HL-60/S4 treated with retinoic acid at 250 ng/mL for 4 days and 3 days (cell line): ENCODE results near the gene TTLL13.
"Not testable (repeated sequence)": the region's sequence is repeated elsewhere in the genome, so short reads cannot be mapped to it uniquely, and the experiment has no call there.

Experiments
- in situ Hi-C: fragments of 300-500 bp; cut with MboI; formaldehyde crosslinking; loops from 2 replicates; pipeline ENCODE4 v1.7.0; 2022; ENCODE audit warnings: low sequenced_read_pairs

The TTLL13 gene

GRCh38 chr15:90271459-90272166 is 22.3 kb downstream of the TTLL13 start:
- in situ Hi-C loops, result no loop called here

DNA sequence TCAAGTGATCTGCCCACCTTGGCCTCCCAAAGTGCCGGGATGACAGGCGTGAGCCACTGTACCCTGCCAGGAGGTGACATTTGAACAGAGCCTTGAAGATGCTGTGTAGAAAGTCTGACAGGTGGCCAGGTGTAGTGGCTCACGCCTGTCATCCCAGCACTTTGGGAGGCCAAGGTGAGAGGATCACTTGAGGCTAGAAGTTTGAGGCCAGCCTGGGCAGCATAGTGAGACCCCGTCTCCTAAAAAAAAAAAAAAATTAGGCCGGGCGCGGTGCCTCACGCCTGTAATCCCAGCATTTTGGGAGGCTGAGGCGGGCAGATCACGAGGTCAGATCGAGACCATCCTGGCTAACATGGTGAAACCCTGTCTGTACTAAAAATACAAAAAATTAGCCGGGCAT is 29.1 kb downstream of the TTLL13 start:
- in situ Hi-C loops, result not testable (repeated sequence)

- in situ Hi-C loops, result not testable (repeated sequence)
These were observed 31.4 kb downstream of the TTLL13 start for GRCh38 chr15:90280743-90281142.

DNA sequence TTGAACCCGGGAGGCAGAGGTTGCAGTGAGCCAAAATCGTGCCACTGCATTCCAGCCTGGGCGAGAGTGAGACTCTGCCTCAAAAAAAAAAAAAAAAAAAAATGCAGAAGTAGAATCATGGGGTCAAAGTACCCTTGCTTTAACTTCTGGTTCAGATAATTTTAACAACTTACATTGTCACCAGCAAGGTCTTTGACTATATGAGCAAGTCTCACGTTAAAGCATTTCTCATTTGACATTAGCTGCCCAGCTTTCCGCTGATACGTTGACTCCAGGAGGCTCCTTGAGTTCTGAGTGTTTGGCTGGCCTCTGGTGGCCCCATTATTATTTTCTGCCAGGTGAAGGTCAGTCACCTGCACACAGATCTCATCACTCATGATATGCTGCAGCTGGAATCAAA is 32.3 kb downstream of the TTLL13 start:
- in situ Hi-C loops, result not testable (repeated sequence)

DNA sequence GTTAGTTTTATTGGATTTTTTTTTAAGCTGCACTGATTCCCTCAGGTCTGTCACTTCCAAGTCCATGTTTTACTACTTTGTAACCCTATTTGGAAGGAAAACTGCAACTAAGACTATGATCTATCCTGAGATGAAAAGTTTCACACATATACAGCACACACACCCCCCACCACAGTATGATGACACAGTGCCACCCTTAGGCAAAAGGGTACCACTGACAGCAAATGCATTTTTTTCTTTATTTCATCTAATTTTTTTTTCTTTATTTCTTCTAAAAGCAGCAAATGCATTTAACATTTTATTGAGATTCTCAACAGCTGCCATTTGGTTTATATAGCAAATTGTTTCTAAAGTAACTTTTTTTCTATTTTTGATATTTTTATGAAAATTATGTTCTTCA is 37.3 kb downstream of the TTLL13 start:
- in situ Hi-C loops, result no loop called here

DNA sequence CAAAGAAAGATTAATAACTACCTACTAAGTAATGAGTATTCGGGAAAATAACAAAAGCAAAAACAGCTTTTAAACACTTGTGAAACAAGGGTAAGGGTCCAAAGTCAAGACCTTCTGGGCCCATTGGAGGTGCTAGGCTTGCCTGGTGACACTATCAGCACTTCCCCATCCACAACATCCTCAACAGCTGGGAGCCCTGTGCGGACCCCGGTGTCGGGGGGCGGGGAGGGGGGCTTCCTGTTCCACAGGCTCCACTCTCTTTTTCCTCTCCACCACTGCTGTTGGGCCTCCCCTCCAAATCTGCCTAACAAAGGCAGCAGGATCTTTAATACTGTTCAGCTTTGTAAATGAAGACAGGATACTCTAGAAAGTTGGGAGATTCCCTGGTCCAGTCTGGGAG is 37.7 kb downstream of the TTLL13 start:
- in situ Hi-C loops, result no loop called here

DNA sequence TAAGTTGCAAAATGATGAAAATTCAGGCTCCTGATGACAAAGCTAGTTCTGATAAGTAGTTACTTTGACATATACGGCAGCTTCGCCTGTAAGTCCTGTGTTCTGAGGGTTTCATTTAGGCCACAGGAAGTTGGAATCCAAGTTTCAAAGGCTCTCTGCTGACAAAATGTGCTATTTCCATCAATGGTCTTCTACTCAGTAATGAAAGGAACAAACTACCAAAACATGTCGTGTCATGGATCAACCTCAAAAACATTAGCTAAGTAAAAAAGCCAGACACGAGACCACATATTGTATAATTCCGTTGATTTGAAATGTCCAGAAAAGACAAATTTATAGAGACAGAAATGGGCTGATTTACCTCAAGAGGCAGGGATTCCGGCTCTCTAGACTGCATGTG is 38.6 kb downstream of the TTLL13 start:
- in situ Hi-C loops, result no loop called here

DNA sequence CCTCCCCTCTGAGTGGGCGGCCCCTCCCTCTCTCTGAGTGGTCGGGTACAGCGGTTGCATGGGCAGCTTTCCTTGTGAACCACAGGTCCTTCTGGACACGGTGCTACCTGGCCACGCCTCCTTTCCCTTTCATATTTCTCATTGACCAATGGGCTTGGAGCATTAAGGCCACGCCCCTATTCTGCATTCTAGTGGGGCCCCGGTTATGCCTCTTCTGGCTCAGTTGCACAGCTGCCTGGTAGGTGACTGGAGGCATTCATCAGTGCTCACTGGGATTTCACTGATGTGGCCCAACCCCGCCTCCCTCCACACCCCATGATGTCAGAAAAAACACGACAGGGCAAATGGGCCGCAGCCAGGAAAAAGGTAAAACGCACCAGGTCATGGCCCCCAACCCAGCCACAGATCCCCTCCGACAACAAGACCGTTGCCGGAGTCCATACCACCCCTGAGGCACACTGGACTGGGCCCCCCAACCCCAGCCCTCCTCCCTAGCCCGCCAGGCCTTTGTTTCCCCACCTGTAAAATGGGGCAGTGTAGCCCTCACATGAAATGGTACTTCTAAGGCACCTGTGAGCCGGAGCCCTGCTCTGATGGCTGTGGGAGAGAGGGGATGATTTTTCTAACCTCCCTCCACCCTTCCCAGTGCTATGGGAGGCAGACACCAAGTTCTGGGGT is 42.5 kb downstream of the TTLL13 start:
- in situ Hi-C loops, result no loop called here

DNA sequence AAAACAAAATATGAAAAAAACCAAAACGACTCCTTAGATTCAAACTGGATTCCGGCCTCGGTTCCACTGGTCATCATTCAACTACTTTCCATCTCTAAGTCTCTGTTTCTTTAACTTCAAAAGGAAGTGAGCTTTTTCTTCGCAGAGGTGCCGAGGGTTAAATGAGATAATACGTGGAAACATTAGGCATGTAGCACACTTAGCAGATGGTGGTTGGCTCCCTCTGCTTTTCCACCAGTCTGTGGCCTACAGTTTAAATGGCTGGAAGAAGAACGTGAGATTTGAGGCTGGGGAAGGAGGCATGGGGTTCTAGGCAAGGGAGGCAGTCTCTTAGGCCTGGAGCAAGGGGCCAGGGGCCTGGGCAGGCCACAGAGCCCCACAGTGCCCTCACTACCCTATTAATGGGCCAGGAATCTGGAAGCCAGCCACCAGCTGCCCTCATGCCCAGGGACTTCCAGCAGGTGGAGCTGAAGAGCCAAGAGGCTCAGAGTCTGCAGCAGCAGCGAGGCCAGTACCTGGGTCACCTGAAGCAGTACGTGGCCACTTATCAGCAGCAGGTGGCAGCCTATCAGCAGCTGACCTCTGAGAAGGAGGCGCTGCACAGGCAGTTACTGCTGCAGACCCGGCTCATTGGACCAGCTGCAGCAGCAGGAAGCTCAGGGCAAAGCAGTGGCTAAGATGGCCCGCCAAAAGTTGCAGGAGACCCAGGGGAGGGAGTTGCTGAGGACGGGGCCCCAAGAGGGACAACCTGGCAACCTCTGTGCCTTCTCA is 43.9 kb downstream of the TTLL13 start:
- in situ Hi-C loops, result not testable (repeated sequence)

DNA sequence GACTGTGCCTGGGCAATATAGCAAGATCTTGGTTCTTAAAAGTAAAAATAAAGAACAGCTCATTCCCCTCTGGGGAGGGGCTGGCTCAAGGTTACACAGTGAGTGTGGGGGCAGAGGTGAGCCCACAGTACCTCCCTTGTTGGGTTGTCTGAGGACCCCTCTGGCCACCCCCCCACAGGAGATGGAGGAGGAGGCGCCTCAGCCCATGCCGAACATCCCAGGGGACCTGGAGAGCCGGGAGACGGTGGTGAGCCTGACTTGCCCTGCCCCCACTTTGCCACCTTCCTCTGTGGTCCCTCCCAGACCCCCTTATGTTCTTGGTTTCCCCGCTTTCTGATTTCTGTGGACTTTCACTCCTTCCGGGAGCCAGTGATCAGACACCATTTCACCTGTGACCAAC is 44.8 kb downstream of the TTLL13 start:
- in situ Hi-C loops, result no loop called here

GRCh38 chr15:90294601-90295269 is 45.4 kb downstream of the TTLL13 start:
- in situ Hi-C loops, result no loop called here

DNA sequence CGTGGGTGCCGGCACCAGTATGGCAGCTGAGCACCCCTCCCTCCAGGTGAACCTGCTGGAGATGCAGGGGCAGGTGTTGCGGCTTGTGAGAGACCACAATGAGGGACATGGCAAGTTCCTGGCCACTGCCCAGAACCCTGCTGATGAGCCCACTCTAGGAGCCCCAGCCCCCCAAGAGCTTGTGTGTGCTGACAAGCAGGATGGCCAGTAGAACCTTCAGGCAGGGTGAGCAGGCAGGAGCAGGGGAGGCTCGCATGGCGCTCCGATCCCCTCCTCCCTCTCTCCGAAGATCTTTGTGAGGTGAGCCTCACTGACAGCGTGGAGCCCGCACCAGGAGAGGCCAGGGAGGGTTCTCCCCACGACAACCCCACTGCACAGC is 45.9 kb downstream of the TTLL13 start:
- in situ Hi-C loops, result no loop called here

GRCh38 chr15:90296316-90296884 is 47.0 kb downstream of the TTLL13 start:
- in situ Hi-C loops, result not testable (repeated sequence)

- in situ Hi-C loops, result no loop called here
These were observed 47.7 kb downstream of the TTLL13 start for GRCh38 chr15:90297021-90297420.

GRCh38 chr15:90300541-90300940 is 51.2 kb downstream of the TTLL13 start:
- in situ Hi-C loops, result loop anchor here (25.0 kb wide), 1 partner anchor 587 kb away; the partner anchor contains the start of gene FES

GRCh38 chr15:90300988-90301706 is 51.8 kb downstream of the TTLL13 start:
- in situ Hi-C loops, result loop anchor here (25.0 kb wide), 1 partner anchor 586 kb away; the partner anchor contains the start of gene FES

GRCh38 chr15:90301707-90302300 is 52.4 kb downstream of the TTLL13 start:
- in situ Hi-C loops, result loop anchor here (25.0 kb wide), 1 partner anchor 585 kb away; the partner anchor contains the start of gene FES

- in situ Hi-C loops, result loop anchor here (25.0 kb wide), 1 partner anchor 582 kb away; the partner anchor contains the start of gene FES
These were observed 56.0 kb downstream of the TTLL13 start for GRCh38 chr15:90305355-90305754.

DNA sequence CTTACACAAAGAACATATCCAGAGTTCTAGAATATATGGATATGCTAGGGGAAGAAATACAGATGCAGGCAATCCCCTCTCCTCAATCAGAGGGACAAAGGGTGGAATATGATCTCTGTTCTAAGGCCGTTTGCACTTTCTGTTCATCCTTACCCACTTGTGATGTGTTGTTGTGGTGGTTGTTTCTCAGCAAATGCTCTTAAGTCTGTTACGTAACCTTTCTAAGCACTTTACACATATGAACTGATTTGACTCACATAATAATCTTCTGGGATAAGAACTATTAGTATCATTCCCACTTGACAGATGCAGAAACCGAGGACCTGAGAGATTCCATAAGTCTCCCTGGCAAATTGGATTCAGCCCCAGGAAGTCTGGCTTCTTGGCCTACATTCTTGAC is 56.6 kb downstream of the TTLL13 start:
- in situ Hi-C loops, result loop anchor here (25.0 kb wide), 1 partner anchor 581 kb away; the partner anchor contains the start of gene FES
